ENCODE data around the gene CEL.

Gene CEL

GRCh38 chr9:133117271-133118178 is 55.7 kb downstream of the CEL start:
- DNase-seq (ENCODE audit: low read depth): no peak

GRCh38 chr9:133118179-133118520 is 56.4 kb downstream of the CEL start:
- DNase-seq (ENCODE audit: low read depth): no peak

GRCh38 chr9:133118568-133118967 is 56.8 kb downstream of the CEL start:
- DNase-seq (ENCODE audit: low read depth): no peak

- DNase-seq (ENCODE audit: low read depth): no peak
Observed at GRCh38 chr9:133119103-133119845, 57.5 kb downstream of the CEL start.

- DNase-seq (ENCODE audit: low read depth): no peak
Observed at GRCh38 chr9:133119846-133120500, 58.2 kb downstream of the CEL start.

- no peak for DNase-seq (ENCODE audit: low read depth)
Observed at GRCh38 chr9:133120501-133121197, 58.9 kb downstream of the CEL start.
